Ovary (tissue), 9 donors: ENCODE results near the gene CNTNAP5. TPM values are rescaled to one million over a fixed set of nuclear protein-coding genes. Genes with fewer than 3 reads are reported as not detected.

ENCODE experiments used
- DNase-seq, 5 donors: peaks; one replicate each; pipeline ENCODE4 v3.0.0-alpha.2; 2019 to 2020
- H3K27ac ChIP-seq, 2 donors: fragments of 200-600 bp; one replicate each; pipeline versions ENCODE4 v1.5.1 to v1.8.0; 2019 to 2022
- H3K27me3 ChIP-seq: fragments of 200-600 bp; one replicate; pipeline ENCODE4 v1.8.0; 2022
- H3K36me3 ChIP-seq: fragments of 200-600 bp; sonication (generic); one replicate; pipeline ENCODE4 v1.5.1; 2019
- H3K4me1 ChIP-seq: one replicate; pipeline ENCODE4 v1.8.1; 2013; ENCODE audit warnings: mild to moderate bottlenecking, moderate library complexity; ENCODE audit not compliant: insufficient read depth
- H3K4me3 ChIP-seq: fragments of 200-600 bp; sonication (generic); one replicate; pipeline ENCODE4 v1.5.1; 2017
- H3K9me3 ChIP-seq, 2 donors: fragments of 200-600 bp in 1 of 2; sonication (generic) in 1 of 2; one replicate each; pipeline versions ENCODE4 v1.5.1 to v1.8.1; 2013 to 2019; ENCODE audit warnings: mild to moderate bottlenecking in 1 of 2, moderate library complexity in 1 of 2
- CTCF ChIP-seq, 3 donors: fragments of 450-650 bp in 2 of 3; fragments of 200-600 bp in 1 of 3; IDR thresholded peaks; one replicate each; pipeline versions ENCODE4 v1.5.1 to v1.8.0; 2016 to 2022; ENCODE audit warnings: antibody characterized with exemption in 3 of 3, mild to moderate bottlenecking in 1 of 3
- EP300 ChIP-seq: sonication (generic); formaldehyde crosslinking; IDR thresholded peaks from one replicate; pipeline ENCODE4 v1.6.1; 2017; ENCODE audit warnings: antibody characterized with exemption
- POLR2A ChIP-seq: fragments of 450-650 bp; IDR thresholded peaks from one replicate; pipeline ENCODE4 v1.6.1; 2017; ENCODE audit warnings: antibody characterized with exemption, mild to moderate bottlenecking, moderate library complexity
- whole genome bisulfite sequencing, 3 donors: extraction: QIAGEN DNeasy Blood & Tissue Kit in 1 of 3; methylation state at CpG; one replicate each; pipeline versions ENCODE4 v1.1.5 to v1.1.7; 2013 to 2017; 5-methylcytosine and 5-hydroxymethylcytosine counted together
- intact Hi-C, 4 donors: fragments of 100-400 bp; cut with DNase I; formaldehyde crosslinking; loops; one replicate each; pipeline versions ENCODE4 v1.11.0 to v1.15.1; 2022 to 2023
- polyA plus RNA-seq, 2 donors: library from polyadenylated mRNA; stranded (reverse); fragments of 200-250 nt in 1 of 2; fragments of 350-450 nt in 1 of 2; fragmentation: Illumina TruSeq in 1 of 2; extraction: RNeasy Lipid Tissue Mini Kit (QIAGEN cat#74804) in 1 of 2; gene quantifications; one replicate each; pipeline ENCODE4 v1.2.3, GENCODE V29; 2013 to 2014
- total RNA-seq, 7 donors: library from RNA; depleted of rRNA in 2 of 7; stranded (reverse); fragments of >200 nt in 2 of 7; fragmentation: NEBNext Ultra II Directional in 3 of 7; extraction: Animal tissue kit (Norgen Biotek cat#: 25700) in 3 of 7; gene quantifications; one replicate each; pipeline versions ENCODE4 v1.1.0 to v1.2.4, GENCODE V29; 2016 to 2023
- donor health status: DM: no; HTN: no; CAD: no; lungs with moderate emphysema.
- donor health status: DM: no; HTN: no; CAD: no.
- donor health status: Bipolar disorder and iron deficiency.
- donor health status: DM: yes; HTN: yes; CAD: no.
- donor health status: DM: no; HTN: no; CAD: no.
- donor health status: DM: yes; HTN: yes; CAD: no.

The CNTNAP5 gene
- total and polyA plus RNA-seq, 9 donors: not detected

DNA sequence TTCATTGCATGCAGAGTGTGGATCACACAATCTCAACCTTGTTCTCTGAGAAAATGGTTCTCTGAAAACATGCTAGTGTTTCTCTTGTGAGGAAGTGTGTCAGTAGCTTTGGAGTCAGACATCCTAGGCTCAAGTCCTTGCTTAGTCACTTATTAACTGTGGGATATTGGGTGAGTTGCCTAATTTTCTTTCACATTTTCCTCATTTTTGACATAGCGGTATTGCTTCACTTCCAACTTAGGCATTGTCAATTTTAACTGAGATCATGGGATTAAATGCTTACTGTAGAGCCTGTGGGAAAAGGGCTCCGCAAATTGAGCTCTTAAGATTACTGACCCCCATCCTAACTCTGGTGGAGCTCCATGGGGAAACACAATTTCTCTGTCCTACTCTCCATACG, 622.2 kb downstream of the CNTNAP5 start:
- Histone ChIP-seq H3K9me3 (no peaks in the 10 kb centered on the region), H3K4me3 (no peak overlapping the region), H3K36me3 (no peaks in the 10 kb centered on the region), H3K27me3 (no peaks in the 10 kb centered on the region), H3K4me1 (no peaks in the 10 kb centered on the region), H3K27ac (no peak overlapping the region)
- 91 to 96% (median 95%) methylated on average over 3 of the region's 3 CpGs for WGBS, 3 donors
- TF ChIP-seq POLR2A (no peak), CTCF (IDR thresholded peaks at IDR 0.05) (no peak), EP300 (no peak)
- intact Hi-C loops: no loop called here
- no peak for DNase-seq

DNA sequence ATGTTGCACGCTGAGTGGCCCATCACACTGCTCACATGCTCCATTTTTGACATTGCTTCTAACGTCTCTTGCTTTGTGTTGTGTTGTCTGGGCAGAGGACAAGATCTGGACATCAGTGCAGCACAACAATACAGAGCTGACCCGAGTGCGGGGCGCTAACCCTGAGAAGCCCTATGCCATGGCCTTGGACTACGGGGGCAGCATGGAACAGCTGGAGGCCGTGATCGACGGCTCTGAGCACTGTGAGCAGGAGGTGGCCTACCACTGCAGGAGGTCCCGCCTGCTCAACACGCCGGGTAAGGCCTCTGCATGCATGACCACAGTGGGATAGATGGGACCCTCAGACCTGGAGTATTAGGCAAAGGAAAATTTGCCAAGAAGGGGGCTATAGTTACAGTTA, 622.6 kb downstream of the CNTNAP5 start:
- Histone ChIP-seq H3K4me1 (no peaks in the 10 kb centered on the region), H3K9me3 (no peaks in the 10 kb centered on the region), H3K4me3 (no peak overlapping the region), H3K27me3 (no peaks in the 10 kb centered on the region), H3K36me3 (no peaks in the 10 kb centered on the region), H3K27ac (no peak overlapping the region)
- no peak for DNase-seq
- 81 to 94% (median 84%) methylated on average over 12 of the region's 12 CpGs for WGBS, 3 donors
- intact Hi-C loops: no loop called here
- no peak for TF ChIP-seq EP300

DNA sequence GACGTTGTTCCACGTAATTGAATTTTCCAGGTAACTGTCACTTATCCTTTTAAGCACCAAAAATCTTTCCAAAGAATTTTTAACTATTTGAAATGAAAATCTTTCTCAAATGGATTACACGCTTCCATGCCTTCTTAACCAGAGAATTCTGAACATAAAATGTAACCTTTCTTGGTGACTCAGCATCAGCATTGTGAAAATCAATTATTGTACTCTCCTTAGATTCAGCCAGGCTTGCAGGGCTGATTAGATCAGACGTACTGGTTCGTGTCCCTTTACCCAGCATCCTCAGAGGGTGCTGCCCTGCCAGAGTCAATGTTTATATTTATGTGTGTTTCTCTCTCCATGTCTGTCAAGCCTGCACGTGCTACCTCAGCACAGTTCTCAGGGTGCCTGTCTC, 623.9 kb downstream of the CNTNAP5 start:
- no peak for TF ChIP-seq CTCF (IDR thresholded peaks at IDR 0.05)
- no peak for TF ChIP-seq POLR2A
- TF ChIP-seq EP300: no peak
- intact Hi-C loops: no loop called here
- WGBS, 3 donors: 76 to 79% (median 77%) methylated on average over 6 of the region's 6 CpGs
- no peak overlapping the region for H3K4me3 ChIP-seq
- H3K27me3 ChIP-seq: no peaks in the 10 kb centered on the region
- H3K27ac ChIP-seq: no peak overlapping the region
- no peaks in the 10 kb centered on the region for H3K4me1 ChIP-seq
- no peak for DNase-seq
- no peaks in the 10 kb centered on the region for H3K36me3 ChIP-seq
- H3K9me3 ChIP-seq: no peaks in the 10 kb centered on the region

DNA sequence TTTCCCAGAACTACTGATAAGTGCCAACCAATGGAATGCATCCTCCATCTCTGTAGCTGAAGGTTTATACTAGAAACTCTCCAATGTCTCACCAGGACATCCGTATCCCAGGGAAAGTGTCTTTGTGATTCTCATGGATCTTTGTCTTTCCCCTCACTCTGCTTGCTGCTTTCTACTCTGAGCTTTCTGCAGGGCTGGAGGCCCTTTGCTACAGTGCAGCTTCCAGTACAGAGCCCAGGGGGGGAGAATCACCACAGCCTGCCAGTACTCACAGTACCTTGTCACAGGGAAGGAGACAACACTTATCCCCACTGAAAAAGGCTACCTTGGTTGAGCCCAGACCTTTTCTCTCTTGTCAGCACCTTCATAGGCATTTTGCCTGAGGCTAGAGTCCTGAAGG, 627.0 kb downstream of the CNTNAP5 start:
- Histone ChIP-seq H3K9me3 (no peaks in the 10 kb centered on the region), H3K27me3 (no peaks in the 10 kb centered on the region), H3K4me1 (no peaks in the 10 kb centered on the region), H3K27ac (no peak overlapping the region), H3K36me3 (no peaks in the 10 kb centered on the region), H3K4me3 (no peak overlapping the region)
- intact Hi-C loops: no loop called here
- TF ChIP-seq CTCF (IDR thresholded peaks at IDR 0.05) (no peak), POLR2A (no peak), EP300 (no peak)
- DNase-seq: no peak
- WGBS, 3 donors: 80 to 95% (median 88%) methylated on average over 1 of the region's 1 CpG

- Histone ChIP-seq H3K9me3 (no peaks in the 10 kb centered on the region), H3K27me3 (no peaks in the 10 kb centered on the region), H3K4me1 (no peaks in the 10 kb centered on the region), H3K36me3 (no peaks in the 10 kb centered on the region), H3K27ac (no peak overlapping the region), H3K4me3 (no peak overlapping the region)
- 68 to 79% (median 75%) methylated on average over 3 of the region's 3 CpGs for WGBS, 3 donors
- TF ChIP-seq CTCF (IDR thresholded peaks at IDR 0.05): no peak
- intact Hi-C loops: no loop called here
- no peak for DNase-seq
Observed at GRCh38 chr2:124658373-124658772, 633.3 kb downstream of the CNTNAP5 start.
